Fibroblast of lung (primary cell): ENCODE results near the gene DTD1. TPM values are rescaled to one million over a fixed set of nuclear protein-coding genes. Genes with fewer than 3 reads are reported as not detected.
A peak's percentile ranks its signal among the peaks of the same experiment; 100 is the strongest.

Source experiments
- DNase-seq, 2 donors: peaks; one replicate each; pipeline versions ENCODE4 v3.0.0 to v3.0.0-alpha.2; 2010; ENCODE audit warnings: low read depth in 2 of 2
- H2AFZ ChIP-seq: 2 replicates; pipeline ENCODE4 v1.5.1; 2012; ENCODE audit warnings: low read length, control low read depth, inconsistent platforms
- H3K27ac ChIP-seq: 2 replicates; pipeline ENCODE4 v1.5.1; 2011; ENCODE audit warnings: low read length, control low read depth; ENCODE audit not compliant: insufficient read depth
- H3K27me3 ChIP-seq: 2 replicates; pipeline ENCODE4 v1.5.1; 2011; ENCODE audit warnings: mild to moderate bottlenecking, low read length; ENCODE audit not compliant: control insufficient read depth, insufficient read depth
- H3K36me3 ChIP-seq: 2 replicates; pipeline ENCODE4 v1.5.1; 2011; ENCODE audit warnings: low read length; ENCODE audit not compliant: control insufficient read depth, insufficient read depth
- H3K4me1 ChIP-seq: 2 replicates; pipeline ENCODE4 v1.5.1; 2011; ENCODE audit warnings: low read length; ENCODE audit not compliant: control insufficient read depth, insufficient read depth; ENCODE audit errors: extremely low read depth
- H3K4me2 ChIP-seq: 2 replicates; pipeline ENCODE4 v1.5.1; 2011; ENCODE audit warnings: low read length, control low read depth; ENCODE audit not compliant: insufficient read depth; ENCODE audit errors: extremely low read depth
- H3K4me3 ChIP-seq, 4 experiments: fragments of 200-600 bp in 1 of 4; sonication (generic) in 1 of 4; replicated peaks in 1 of 4; 2 replicates each; pipeline ENCODE4 v1.5.1; 2011 to 2016; ENCODE audit warnings: low read length in 4 of 4, low read depth in 3 of 4, mild to moderate bottlenecking in 3 of 4, control low read depth in 2 of 4, inconsistent platforms in 1 of 4, mixed read lengths in 1 of 4; ENCODE audit not compliant: insufficient read depth in 1 of 4; ENCODE audit errors: control extremely low read depth in 1 of 4
- H3K79me2 ChIP-seq: 2 replicates; pipeline ENCODE4 v1.5.1; 2012; ENCODE audit warnings: mild to moderate bottlenecking, low read length, inconsistent platforms; ENCODE audit not compliant: control insufficient read depth, insufficient read depth
- H3K9ac ChIP-seq: 2 replicates; pipeline ENCODE4 v1.5.1; 2011; ENCODE audit warnings: mild to moderate bottlenecking, low read length, control low read depth; ENCODE audit not compliant: insufficient read depth
- H3K9me3 ChIP-seq: 2 replicates; pipeline ENCODE4 v1.5.1; 2012; ENCODE audit warnings: low read depth, low read length; ENCODE audit not compliant: control insufficient read depth, insufficient read depth
- H4K20me1 ChIP-seq: 2 replicates; pipeline ENCODE4 v1.5.1; 2011; ENCODE audit warnings: low read length; ENCODE audit not compliant: control insufficient read depth, insufficient read depth; ENCODE audit errors: extremely low read depth
- CTCF ChIP-seq, 2 donors: IDR thresholded peaks in 1 of 2; conservative IDR thresholded peaks in 1 of 2; 1 replicate in 1 of 2; 2 replicates in 1 of 2; pipeline ENCODE4 v1.5.1; 2011 to 2012; ENCODE audit warnings: low read length in 2 of 2, control low read depth in 1 of 2, inconsistent platforms in 1 of 2, low read depth in 1 of 2, mild to moderate bottlenecking in 1 of 2
- EZH2 ChIP-seq: IDR thresholded peaks from 2 replicates; pipeline ENCODE4 v1.5.1; 2012; ENCODE audit warnings: low read length, control low read depth, mild to moderate bottlenecking; ENCODE audit errors: missing control alignments
- polyA plus RNA-seq, 2 donors: library from polyadenylated mRNA; depleted of rRNA in 1 of 2; stranded (reverse) in 1 of 2; unstranded in 1 of 2; fragments of >200 nt; gene quantifications; 2 replicates each; pipeline ENCODE4 v1.2.1, GENCODE V29; 2011 to 2012; ENCODE audit warnings: missing spikeins in 1 of 2
- total RNA-seq: library from RNA; depleted of rRNA; stranded (reverse); fragments of >200 nt; gene quantifications from 2 replicates; pipeline ENCODE4 v1.2.1, GENCODE V29; 2014

The DTD1 gene
- total and polyA plus RNA-seq, 2 donors (not counting 1 experiment from before 2014, with no cell fraction given) = 60.8 to 71.0 TPM

GRCh38 chr20:18685406-18685805 is 97.6 kb downstream of the DTD1 start:
- H4K20me1 ChIP-seq = no peaks in the 10 kb centered on the region
- TF ChIP-seq CTCF (conservative IDR thresholded peaks at IDR 0.05 in 1 of 2, IDR thresholded peaks at IDR 0.05 in 1 of 2; ENCODE audit: low read depth in 1 of 2, low read length in 2 of 2) (no peak), EZH2 (no peak)

GRCh38 chr20:18686696-18687095 is 98.8 kb downstream of the DTD1 start:
- Histone ChIP-seq H3K4me1 (no peaks in the 10 kb centered on the region), H3K36me3 (no peaks in the 10 kb centered on the region), H4K20me1 (no peaks in the 10 kb centered on the region), H3K9me3 (no peaks in the 10 kb centered on the region), H3K9ac (no peak overlapping the region), H3K27ac (no peak overlapping the region), H3K4me2 (no peak overlapping the region), H3K4me3 (no peak overlapping the region), H3K27me3 (no peaks in the 10 kb centered on the region), H2AFZ (no peak overlapping the region), H3K79me2 (no peaks in the 10 kb centered on the region)
- peak in 1 of 2 donors; percentile 6 for DNase-seq
- no peak for TF ChIP-seq CTCF (conservative IDR thresholded peaks at IDR 0.05 in 1 of 2, IDR thresholded peaks at IDR 0.05 in 1 of 2; ENCODE audit: low read depth in 1 of 2, low read length in 2 of 2)
- no peak for TF ChIP-seq EZH2

More at GRCh38 chr20:18685406-18685805, 97.6 kb downstream of the DTD1 start:
- H3K27ac ChIP-seq = no peak overlapping the region
- H3K9ac ChIP-seq = no peak overlapping the region
- H3K4me3 ChIP-seq = no peak overlapping the region
- no peaks in the 10 kb centered on the region for H3K27me3 ChIP-seq
- no peak for DNase-seq
- no peaks in the 10 kb centered on the region for H3K79me2 ChIP-seq
- no peaks in the 10 kb centered on the region for H3K36me3 ChIP-seq
- no peak overlapping the region for H3K4me2 ChIP-seq
- no peaks in the 10 kb centered on the region for H3K9me3 ChIP-seq
- H3K4me1 ChIP-seq = no peaks in the 10 kb centered on the region
- H2AFZ ChIP-seq = no peak overlapping the region

DNA sequence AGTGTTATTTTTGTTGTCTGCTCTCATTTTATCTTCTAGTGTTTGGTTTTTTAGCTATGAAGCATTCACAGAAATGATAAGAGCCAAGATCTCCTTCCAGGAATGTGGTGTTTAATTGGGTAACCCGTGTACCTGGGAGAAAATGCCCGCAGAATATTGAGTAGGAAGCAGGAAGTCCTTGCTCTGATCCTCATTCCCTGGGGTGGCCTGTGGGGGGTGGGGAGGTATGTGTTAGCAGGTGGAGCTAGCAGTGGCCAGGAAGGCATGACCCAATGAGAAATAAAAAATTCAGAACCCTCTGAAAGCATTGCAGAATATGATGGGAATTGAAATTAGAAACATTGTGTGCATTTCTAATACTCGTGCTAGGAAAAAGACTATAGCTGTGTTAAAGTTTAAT is 100.8 kb downstream of the DTD1 start:
- Histone ChIP-seq H3K4me3 (no peak overlapping the region), H3K4me2 (no peak overlapping the region), H3K9me3 (no peaks in the 10 kb centered on the region), H3K4me1 (peaks cover 2% of the 10 kb centered on the region), H3K27me3 (no peaks in the 10 kb centered on the region), H2AFZ (no peak overlapping the region), H3K9ac (no peak overlapping the region), H4K20me1 (no peaks in the 10 kb centered on the region), H3K36me3 (no peaks in the 10 kb centered on the region), H3K79me2 (no peaks in the 10 kb centered on the region), H3K27ac (no peak overlapping the region)
- TF ChIP-seq EZH2 = no peak
- TF ChIP-seq CTCF (conservative IDR thresholded peaks at IDR 0.05 in 1 of 2, IDR thresholded peaks at IDR 0.05 in 1 of 2; ENCODE audit: low read depth in 1 of 2, low read length in 2 of 2) = no peak
- no peak for DNase-seq
